GM12878 (cell line): ENCODE data around the gene KIF11.

Source experiments
- CTCF ChIP-seq, 3 experiments: IDR thresholded peaks in 2 of 3; conservative IDR thresholded peaks in 1 of 3; 2 replicates each; pipeline ENCODE4 v1.5.1; 2011; ENCODE audit warnings: low read depth in 3 of 3, low read length in 3 of 3, mild to moderate bottlenecking in 3 of 3, control low read depth in 2 of 3, moderate library complexity in 2 of 3, inconsistent platforms in 1 of 3, mixed read lengths in 1 of 3; ENCODE audit not compliant: control insufficient read depth in 2 of 3, insufficient read depth in 1 of 3; ENCODE audit errors: extremely low read depth in 1 of 3
- FOS ChIP-seq: IDR thresholded peaks from 3 replicates; pipeline ENCODE4 v1.6.1; 2011; ENCODE audit warnings: borderline replicate concordance; ENCODE audit not compliant: insufficient read length; ENCODE audit errors: extremely low read depth
- IRF4 ChIP-seq: IDR thresholded peaks from 2 replicates; pipeline ENCODE4 v1.6.1; 2011; ENCODE audit warnings: low read depth, low read length
- MEF2B ChIP-seq: fragments of 450-650 bp; IDR thresholded peaks from 2 replicates; pipeline ENCODE4 v1.6.1; 2018; ENCODE audit warnings: mild to moderate bottlenecking, moderate library complexity; ENCODE audit not compliant: partially characterized antibody, poor library complexity, severe bottlenecking
- POLR2A ChIP-seq: IDR thresholded peaks from 2 replicates; pipeline ENCODE4 v1.6.1; 2011; ENCODE audit warnings: low read depth, mild to moderate bottlenecking, low read length
- POLR2AphosphoS5 ChIP-seq: IDR thresholded peaks from 2 replicates; pipeline ENCODE4 v1.6.1; 2011; ENCODE audit warnings: mild to moderate bottlenecking, low read length, inconsistent platforms
- TAF1 ChIP-seq: IDR thresholded peaks from 2 replicates; pipeline ENCODE4 v1.6.1; 2011; ENCODE audit warnings: mild to moderate bottlenecking, low read depth, low read length, borderline replicate concordance

GRCh38 chr10:92547676-92548075 lies 45.3 kb upstream of the KIF11 start:
- TF ChIP-seq TAF1 (no peak), CTCF (IDR thresholded peaks at IDR 0.05 in 2 of 3, conservative IDR thresholded peaks at IDR 0.05 in 1 of 3; ENCODE audit: control insufficient read depth in 2 of 3, extremely low read depth in 1 of 3, insufficient read depth in 1 of 3, low read depth in 3 of 3, low read length in 3 of 3) (no peak), MEF2B (no peak), POLR2A (no peak), IRF4 (no peak), FOS (no peak), POLR2AphosphoS5 (no peak)
